Measurements from ENCODE around the gene ARID1B. TPM values are rescaled to one million over a fixed set of nuclear protein-coding genes. Genes with fewer than 3 reads are reported as not detected.

ARID1B gene
- total and polyA plus RNA-seq, 2 of the 13 experiments (the other 11 are each of a cell fraction or from before 2014, with no cell fraction given) = 20.1 to 32.6 TPM

DNA sequence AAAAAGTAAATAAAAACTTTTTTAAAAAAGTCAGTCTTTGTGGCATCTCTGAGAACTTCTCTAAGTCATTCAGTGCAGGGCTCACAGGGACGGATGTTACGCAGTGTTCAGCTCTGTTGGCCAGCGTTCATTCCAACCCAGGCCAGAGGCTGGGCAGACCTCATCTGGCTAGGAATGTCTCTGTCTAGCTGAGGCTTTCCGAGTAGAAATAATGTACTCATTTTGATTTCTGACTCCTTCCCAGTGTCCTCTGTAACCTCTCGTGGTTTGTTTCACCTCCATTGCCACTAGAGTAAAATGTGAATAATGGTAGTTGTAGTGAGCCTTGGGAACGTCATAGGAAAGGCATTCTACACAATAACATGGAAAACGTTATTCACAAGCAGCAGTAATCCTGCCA, 411.0 kb downstream of the ARID1B start:
- no peak overlapping the region for H3K4me2 ChIP-seq (ENCODE audit: low read depth, low read length)
- WGBS (ENCODE audit: low lambda C conversion rate) = 94% methylated on average over 7 of the region's 7 CpGs
- no peak overlapping the region for H3K4me3 ChIP-seq (replicated peaks in 1 of 3; ENCODE audit: insufficient read depth in 1 of 3, low read depth in 2 of 3, low read length in 3 of 3)
- H3K27me3 ChIP-seq (ENCODE audit: control insufficient read depth in 1 of 2, insufficient read depth in 2 of 2, low read length in 2 of 2) = no peaks in the 10 kb centered on the region
- no peaks in the 10 kb centered on the region for H3K79me2 ChIP-seq (ENCODE audit: insufficient read depth, low read length)
- H3K9ac ChIP-seq (ENCODE audit: insufficient read depth, low read depth, low read length) = no peak overlapping the region
- in situ Hi-C loops (cut with HindIII; ENCODE audit: extremely low pct_ligation_motif_present, low pct_unique_long_range_greater_than_20kb) (loop anchor here (10.0 to 25.0 kb wide), 2 partner anchors 153 to 626 kb away; no protein-coding TSS in a partner anchor), intact Hi-C loops (cut with micrococcal nuclease; ENCODE audit: unreplicated experiment) (no loop called here)
- no peaks in the 10 kb centered on the region for H4K20me1 ChIP-seq (ENCODE audit: insufficient read depth, low read length)
- DNase-seq (ENCODE audit: low spot score) (no peak), ATAC-seq (no peak), FAIRE-seq (no peak)
- H3K9me3 ChIP-seq (ENCODE audit: low read length) = no peaks in the 10 kb centered on the region
- peaks cover 31 to 76% of the 10 kb centered on the region in 2 experiments for H3K36me3 ChIP-seq (replicated peaks in 1 of 2; ENCODE audit: control insufficient read depth in 1 of 2, insufficient read depth in 2 of 2, low read length in 2 of 2)
- no peak overlapping the region for H2AFZ ChIP-seq (ENCODE audit: low read length)
- ChIA-PET CTCF (ENCODE audit: low intra/inter-chr PET ratio, low total read pairs) (no interaction called here), POLR2A (no interaction called here)
- no peak overlapping the region for H3K27ac ChIP-seq (ENCODE audit: extremely low read length, insufficient read depth, low read length)
- BruUV-seq (replicated peaks) = no TSS peak
- peaks cover 17% of the 10 kb centered on the region for H3K4me1 ChIP-seq (ENCODE audit: insufficient read depth, low read length)
- TF ChIP-seq ZNF232 (CRISPR knock-in tag; IDR thresholded peaks at IDR 0.05; ENCODE audit: borderline replicate concordance) (no peak), EHMT2 (IDR thresholded peaks at IDR 0.05; ENCODE audit: borderline replicate concordance, low read depth, low read length) (no peak), JARID2 (CRISPR knock-in tag; IDR thresholded peaks at IDR 0.05; ENCODE audit: insufficient replicate concordance) (no peak), KLF16 (CRISPR knock-in tag; IDR thresholded peaks at IDR 0.05) (no peak), DNMT1 (CRISPR knock-in tag; IDR thresholded peaks at IDR 0.05) (no peak), E2F5 (CRISPR knock-in tag; conservative IDR thresholded peaks at IDR 0.05) (no peak), FOXM1 (CRISPR knock-in tag; IDR thresholded peaks at IDR 0.05) (no peak), KLF15 (CRISPR knock-in tag; IDR thresholded peaks at IDR 0.05; ENCODE audit: borderline replicate concordance) (no peak), ZNF614 (CRISPR knock-in tag; IDR thresholded peaks at IDR 0.05; ENCODE audit: borderline replicate concordance) (no peak), ZNF646 (CRISPR knock-in tag; IDR thresholded peaks at IDR 0.05) (no peak), ZNF781 (CRISPR knock-in tag; IDR thresholded peaks at IDR 0.05; ENCODE audit: borderline replicate concordance, not compliant biosample characterization) (no peak), ARID2 (CRISPR knock-in tag; IDR thresholded peaks at IDR 0.05; ENCODE audit: borderline replicate concordance) (no peak)
- TF ChIP-seq, protein P1, sequence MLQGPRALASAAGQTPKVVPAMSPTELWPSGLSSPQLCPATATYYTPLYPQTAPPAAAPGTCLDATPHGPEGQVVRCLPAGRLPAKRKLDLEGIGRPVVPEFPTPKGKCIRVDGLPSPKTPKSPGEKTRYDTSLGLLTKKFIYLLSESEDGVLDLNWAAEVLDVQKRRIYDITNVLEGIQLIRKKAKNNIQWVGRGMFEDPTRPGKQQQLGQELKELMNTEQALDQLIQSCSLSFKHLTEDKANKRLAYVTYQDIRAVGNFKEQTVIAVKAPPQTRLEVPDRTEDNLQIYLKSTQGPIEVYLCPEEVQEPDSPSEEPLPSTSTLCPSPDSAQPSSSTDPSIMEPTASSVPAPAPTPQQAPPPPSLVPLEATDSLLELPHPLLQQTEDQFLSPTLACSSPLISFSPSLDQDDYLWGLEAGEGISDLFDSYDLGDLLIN (CRISPR knock-in tag; IDR thresholded peaks at IDR 0.05; ENCODE audit: borderline replicate concordance) = no peak
- TF ChIP-seq, protein P2, sequence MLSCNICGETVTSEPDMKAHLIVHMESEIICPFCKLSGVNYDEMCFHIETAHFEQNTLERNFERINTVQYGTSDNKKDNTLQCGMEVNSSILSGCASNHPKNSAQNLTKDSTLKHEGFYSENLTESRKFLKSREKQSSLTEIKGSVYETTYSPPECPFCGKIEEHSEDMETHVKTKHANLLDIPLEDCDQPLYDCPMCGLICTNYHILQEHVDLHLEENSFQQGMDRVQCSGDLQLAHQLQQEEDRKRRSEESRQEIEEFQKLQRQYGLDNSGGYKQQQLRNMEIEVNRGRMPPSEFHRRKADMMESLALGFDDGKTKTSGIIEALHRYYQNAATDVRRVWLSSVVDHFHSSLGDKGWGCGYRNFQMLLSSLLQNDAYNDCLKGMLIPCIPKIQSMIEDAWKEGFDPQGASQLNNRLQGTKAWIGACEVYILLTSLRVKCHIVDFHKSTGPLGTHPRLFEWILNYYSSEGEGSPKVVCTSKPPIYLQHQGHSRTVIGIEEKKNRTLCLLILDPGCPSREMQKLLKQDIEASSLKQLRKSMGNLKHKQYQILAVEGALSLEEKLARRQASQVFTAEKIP (CRISPR knock-in tag; IDR thresholded peaks at IDR 0.05; ENCODE audit: borderline replicate concordance) = no peak
